ENCODE results near the gene RBBP7. TPM values are rescaled to one million over a fixed set of nuclear protein-coding genes. Genes with fewer than 3 reads are reported as not detected.

RBBP7 gene
- total RNA-seq, 1 donor from 2014 or later = 61.7 TPM

DNA sequence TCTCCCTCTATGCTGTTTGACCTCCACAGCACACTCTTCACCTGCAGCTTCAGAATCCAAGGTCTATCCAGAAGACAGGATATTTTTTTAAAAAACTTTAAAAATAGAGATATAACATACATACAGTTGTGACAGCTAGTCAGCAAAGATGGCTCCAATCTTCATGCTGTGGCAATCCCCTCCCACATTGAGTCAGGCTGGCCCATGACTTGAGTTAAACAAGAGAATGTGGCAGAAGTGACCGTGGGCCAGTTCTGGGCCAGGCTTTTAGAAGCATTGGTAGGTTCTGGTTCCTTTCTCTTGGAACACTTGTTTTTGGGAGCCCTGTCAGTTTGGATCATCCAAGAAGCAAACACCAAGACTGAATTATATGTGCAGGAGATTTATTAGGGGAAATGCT lies 40.2 kb upstream of the RBBP7 start:
- TF ChIP-seq, protein P1, sequence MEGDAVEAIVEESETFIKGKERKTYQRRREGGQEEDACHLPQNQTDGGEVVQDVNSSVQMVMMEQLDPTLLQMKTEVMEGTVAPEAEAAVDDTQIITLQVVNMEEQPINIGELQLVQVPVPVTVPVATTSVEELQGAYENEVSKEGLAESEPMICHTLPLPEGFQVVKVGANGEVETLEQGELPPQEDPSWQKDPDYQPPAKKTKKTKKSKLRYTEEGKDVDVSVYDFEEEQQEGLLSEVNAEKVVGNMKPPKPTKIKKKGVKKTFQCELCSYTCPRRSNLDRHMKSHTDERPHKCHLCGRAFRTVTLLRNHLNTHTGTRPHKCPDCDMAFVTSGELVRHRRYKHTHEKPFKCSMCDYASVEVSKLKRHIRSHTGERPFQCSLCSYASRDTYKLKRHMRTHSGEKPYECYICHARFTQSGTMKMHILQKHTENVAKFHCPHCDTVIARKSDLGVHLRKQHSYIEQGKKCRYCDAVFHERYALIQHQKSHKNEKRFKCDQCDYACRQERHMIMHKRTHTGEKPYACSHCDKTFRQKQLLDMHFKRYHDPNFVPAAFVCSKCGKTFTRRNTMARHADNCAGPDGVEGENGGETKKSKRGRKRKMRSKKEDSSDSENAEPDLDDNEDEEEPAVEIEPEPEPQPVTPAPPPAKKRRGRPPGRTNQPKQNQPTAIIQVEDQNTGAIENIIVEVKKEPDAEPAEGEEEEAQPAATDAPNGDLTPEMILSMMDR (IDR thresholded peaks at IDR 0.05) = no peak
- intact Hi-C loops (cut with DNase I) = no loop called here
- DNase-seq = no peak
- no peak overlapping the region for H3K27ac ChIP-seq
- no peaks in the 10 kb centered on the region for H3K9me3 ChIP-seq
- H3K4me1 ChIP-seq = no peaks in the 10 kb centered on the region
- H3K36me3 ChIP-seq = no peaks in the 10 kb centered on the region
- no peak overlapping the region for H3K4me3 ChIP-seq
- no peaks in the 10 kb centered on the region for H3K27me3 ChIP-seq (ENCODE audit: low read depth)
- ATAC-seq = no peak

DNA sequence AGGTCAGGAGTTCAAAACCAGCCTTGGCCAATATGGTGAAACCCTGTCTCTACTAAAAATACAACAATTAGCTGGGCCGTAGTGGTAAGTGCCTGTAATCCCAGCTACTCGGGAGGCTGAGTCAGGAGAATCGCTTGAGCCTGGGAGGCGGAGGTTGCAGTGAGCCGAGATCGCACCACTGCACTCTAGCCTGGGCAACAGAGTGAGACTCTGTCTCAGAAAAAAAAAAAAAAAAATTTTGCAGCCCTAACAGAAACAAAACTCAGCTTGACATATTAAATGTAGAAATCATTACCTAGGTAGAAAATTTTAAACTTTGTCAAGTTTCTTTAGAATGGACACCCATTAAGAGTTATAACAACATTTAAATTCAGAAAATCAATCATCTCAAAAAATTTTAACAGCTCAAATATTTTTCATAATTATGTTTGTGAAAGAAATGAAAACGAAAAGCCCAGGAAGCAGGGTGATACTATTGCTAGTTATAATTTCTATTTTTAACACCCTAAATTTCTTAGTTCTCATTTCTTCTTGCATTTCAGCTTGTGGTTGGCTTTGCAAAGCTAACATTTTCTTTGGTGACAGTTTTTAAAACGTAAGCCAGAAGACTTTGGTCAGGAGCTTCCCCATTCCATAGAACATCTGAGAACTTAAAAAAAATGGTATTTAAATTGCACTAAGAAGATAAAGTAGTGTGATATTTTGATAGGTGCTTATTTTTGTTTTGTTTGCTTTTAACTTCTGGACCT lies 33.3 kb upstream of the RBBP7 start:
- H3K27me3 ChIP-seq (ENCODE audit: low read depth) = no peaks in the 10 kb centered on the region
- ATAC-seq = no peak
- TF ChIP-seq, protein P1 (IDR thresholded peaks at IDR 0.05) = no peak
- H3K36me3 ChIP-seq = no peaks in the 10 kb centered on the region
- intact Hi-C loops (cut with DNase I) = no loop called here
- DNase-seq = no peak
- no peak overlapping the region for H3K4me3 ChIP-seq
- no peaks in the 10 kb centered on the region for H3K9me3 ChIP-seq
- no peaks in the 10 kb centered on the region for H3K4me1 ChIP-seq
- no peak overlapping the region for H3K27ac ChIP-seq

DNA sequence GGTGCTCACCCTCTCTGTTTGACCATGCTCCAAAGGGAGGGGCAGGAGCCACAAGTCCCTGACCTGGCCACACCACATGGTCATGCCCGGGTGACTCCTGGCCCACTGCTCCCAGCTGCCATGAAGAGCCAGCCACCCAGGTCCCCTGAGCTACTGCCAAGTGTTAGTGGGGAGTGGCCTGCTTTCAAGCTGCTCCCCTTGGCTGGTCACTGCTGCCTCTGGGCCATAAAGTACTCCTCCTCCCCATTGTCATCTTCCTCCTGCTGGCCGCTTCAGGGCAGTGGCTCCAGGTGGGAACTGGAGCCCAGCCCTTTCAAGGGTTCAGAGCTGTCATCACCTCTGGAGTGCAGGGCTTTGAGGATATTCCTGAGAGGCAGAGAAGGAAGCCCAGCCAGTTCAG lies 27.3 kb upstream of the RBBP7 start:
- TF ChIP-seq, protein P1 (IDR thresholded peaks at IDR 0.05) = no peak
- DNase-seq (no peak), ATAC-seq (no peak)
- Histone ChIP-seq H3K36me3 (no peaks in the 10 kb centered on the region), H3K4me1 (no peaks in the 10 kb centered on the region), H3K27me3 (ENCODE audit: low read depth) (no peaks in the 10 kb centered on the region), H3K4me3 (no peak overlapping the region), H3K27ac (no peak overlapping the region), H3K9me3 (no peaks in the 10 kb centered on the region)
- intact Hi-C loops (cut with DNase I) = loop anchor here (10.0 kb wide), 1 partner anchor 147 kb away; no protein-coding TSS in a partner anchor

DNA sequence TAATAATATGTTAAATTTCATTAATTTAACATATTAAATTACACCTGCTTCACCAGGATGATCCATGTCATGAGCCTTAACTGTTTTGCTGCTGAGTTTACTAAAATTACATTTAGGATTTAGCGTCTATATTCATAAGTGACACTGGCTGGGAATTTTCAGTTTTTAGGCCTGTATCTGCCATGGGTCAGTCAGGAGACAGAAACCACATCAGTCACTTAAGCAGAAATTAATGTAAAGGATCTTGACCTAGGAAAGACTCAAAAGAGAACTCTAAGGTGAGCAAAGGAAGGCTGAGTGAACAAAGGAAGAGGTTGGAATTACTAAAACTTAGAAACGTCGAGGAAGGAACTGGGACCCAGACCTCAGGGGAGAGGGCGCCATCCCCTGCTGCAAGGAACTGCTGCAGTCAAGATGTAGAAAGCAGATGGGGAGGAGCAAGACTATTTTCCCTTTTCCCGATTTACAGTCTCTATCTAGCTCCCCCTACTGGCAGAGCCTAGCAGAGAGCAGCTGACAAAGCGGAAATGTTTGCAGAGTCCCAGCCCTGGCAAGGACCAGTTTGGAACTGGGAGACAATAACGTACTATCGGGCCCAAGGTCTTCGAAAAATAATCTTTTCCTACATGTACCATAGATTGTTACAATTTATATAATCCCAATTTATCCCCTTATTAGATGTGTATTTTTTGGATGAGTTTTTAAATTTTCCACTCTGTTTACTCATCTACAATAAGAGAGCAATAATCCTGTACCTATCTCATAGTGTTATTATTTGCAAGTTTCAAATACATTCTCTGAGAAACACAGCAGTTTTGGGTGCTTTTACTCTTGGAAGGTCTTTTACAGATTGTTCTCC lies 22.6 kb upstream of the RBBP7 start:
- Histone ChIP-seq H3K27ac (no peak overlapping the region), H3K36me3 (no peaks in the 10 kb centered on the region), H3K27me3 (ENCODE audit: low read depth) (no peaks in the 10 kb centered on the region), H3K4me3 (no peak overlapping the region), H3K9me3 (no peaks in the 10 kb centered on the region), H3K4me1 (no peaks in the 10 kb centered on the region)
- peak; percentile 87 to 88 for ATAC-seq
- peak; percentile 45 for DNase-seq
- TF ChIP-seq, protein P1 (IDR thresholded peaks at IDR 0.05) = peak; percentile 76
- intact Hi-C loops (cut with DNase I) = loop anchor here (10.0 kb wide), 1 partner anchor 152 kb away; no protein-coding TSS in a partner anchor

DNA sequence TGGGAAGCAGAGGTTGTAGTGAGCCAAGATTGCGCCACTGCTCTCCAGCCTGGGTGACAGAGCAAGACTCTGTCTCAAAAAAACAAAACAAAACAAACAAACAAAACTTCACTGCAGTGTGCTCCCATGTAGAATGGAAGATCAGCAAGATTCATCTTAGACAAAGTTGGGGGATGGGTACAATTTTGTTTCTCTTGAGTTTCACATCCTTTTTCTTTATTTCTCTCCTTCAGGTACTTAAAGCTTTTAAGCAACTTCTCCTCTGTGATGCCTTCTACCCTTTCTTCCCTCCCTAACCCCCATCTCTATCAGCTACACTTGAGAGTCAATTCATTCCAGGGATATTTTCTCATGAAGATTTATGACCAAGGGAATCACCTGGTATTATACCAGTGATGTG lies 15.5 kb upstream of the RBBP7 start:
- TF ChIP-seq, protein P1 (IDR thresholded peaks at IDR 0.05) = no peak
- Histone ChIP-seq H3K27ac (no peak overlapping the region), H3K27me3 (ENCODE audit: low read depth) (no peaks in the 10 kb centered on the region), H3K36me3 (no peaks in the 10 kb centered on the region), H3K4me3 (no peak overlapping the region), H3K9me3 (no peaks in the 10 kb centered on the region), H3K4me1 (no peaks in the 10 kb centered on the region)
- intact Hi-C loops (cut with DNase I) = no loop called here
- DNase-seq (no peak), ATAC-seq (no peak)
